B cell (primary cell): ENCODE measurements around the gene NDOR1.

Experiments used
- CTCF ChIP-seq: fragments of 200-600 bp; IDR thresholded peaks from one replicate; pipeline ENCODE4 v1.8.0; 2022; ENCODE audit warnings: antibody characterized with exemption, mild to moderate bottlenecking
- EZH2 ChIP-seq: IDR thresholded peaks from 2 replicates; pipeline ENCODE4 v1.6.1; 2012; ENCODE audit warnings: borderline replicate concordance, low read depth, mild to moderate bottlenecking, moderate library complexity, low read length; ENCODE audit not compliant: insufficient read depth, poor library complexity, severe bottlenecking

- TF ChIP-seq EZH2 (no peak), CTCF (no peak)
Observed at GRCh38 chr9:137186385-137186784, 19.1 kb upstream of the NDOR1 start.
